HUES6 (cell line): ENCODE results near the gene PHLPP2.
"Not testable (repeated sequence)": the region's sequence is repeated elsewhere in the genome, so short reads cannot be mapped to it uniquely, and the experiment has no call there.

ENCODE experiments used
- H3K27ac ChIP-seq: 2 replicates; pipeline ENCODE4 v1.7.0; 2013; ENCODE audit warnings: low read depth, mild to moderate bottlenecking, low read length, inconsistent platforms
- H3K27me3 ChIP-seq: 2 replicates; pipeline ENCODE4 v1.6.1; 2013; ENCODE audit warnings: low read length; ENCODE audit not compliant: control insufficient read depth, insufficient read depth
- H3K36me3 ChIP-seq: 2 replicates; pipeline ENCODE4 v1.6.1; 2013; ENCODE audit warnings: low read length; ENCODE audit not compliant: control insufficient read depth, insufficient read depth
- H3K4me1 ChIP-seq: 2 replicates; pipeline ENCODE4 v1.6.1; 2013; ENCODE audit warnings: low read length; ENCODE audit not compliant: control insufficient read depth, insufficient read depth
- H3K4me3 ChIP-seq: 2 replicates; pipeline ENCODE4 v1.5.1; 2013; ENCODE audit warnings: low read depth, low read length
- H3K9ac ChIP-seq: one replicate; pipeline ENCODE4 v1.6.1; 2013; ENCODE audit warnings: mild to moderate bottlenecking, low read length
- H3K9me3 ChIP-seq: 2 replicates; pipeline ENCODE4 v1.6.1; 2013; ENCODE audit warnings: low read depth, low read length; ENCODE audit not compliant: control insufficient read depth, insufficient read depth

PHLPP2 gene

GRCh38 chr16:71623597-71623996, 100.9 kb downstream of the PHLPP2 start:
- H3K27ac ChIP-seq = no peak overlapping the region
- no peak overlapping the region for H3K9ac ChIP-seq
- H3K4me3 ChIP-seq = no peak overlapping the region
- H3K9me3 ChIP-seq = no peaks in the 10 kb centered on the region
- no peaks in the 10 kb centered on the region for H3K36me3 ChIP-seq
- peaks cover 47% of the 10 kb centered on the region; the same call in 1 of the 2 replicates for H3K27me3 ChIP-seq
- peaks cover 8% of the 10 kb centered on the region for H3K4me1 ChIP-seq

GRCh38 chr16:71622088-71622487, 102.4 kb downstream of the PHLPP2 start:
- Histone ChIP-seq H3K9ac (no peak overlapping the region), H3K27ac (no peak overlapping the region)

GRCh38 chr16:71618429-71618828, 106.1 kb downstream of the PHLPP2 start:
- Histone ChIP-seq H3K4me3 (no peak overlapping the region), H3K27ac (no peak overlapping the region), H3K4me1 (no peaks in the 10 kb centered on the region), H3K36me3 (no peaks in the 10 kb centered on the region), H3K9ac (no peak overlapping the region), H3K9me3 (no peaks in the 10 kb centered on the region), H3K27me3 (peaks cover under 1% of the 10 kb centered on the region; the same call in 1 of the 2 replicates)

More at GRCh38 chr16:71622088-71622487, 102.4 kb downstream of the PHLPP2 start:
- Histone ChIP-seq H3K4me3 (no peak overlapping the region), H3K9me3 (no peaks in the 10 kb centered on the region), H3K36me3 (no peaks in the 10 kb centered on the region), H3K4me1 (peaks cover 3% of the 10 kb centered on the region; the same call in 1 of the 2 replicates), H3K27me3 (peaks cover 36% of the 10 kb centered on the region; the same call in 1 of the 2 replicates)

- not testable (repeated sequence) for H3K4me3 ChIP-seq, H3K9me3 ChIP-seq, H3K9ac ChIP-seq, H3K27ac ChIP-seq, H3K27me3 ChIP-seq, H3K36me3 ChIP-seq, H3K4me1 ChIP-seq
Measured at GRCh38 chr16:71614956-71615355, 109.5 kb downstream of the PHLPP2 start.

- Histone ChIP-seq H3K4me3 (peak overlapping the region; percentile 15; the same call in 1 of the 2 replicates), H3K9ac (no peak overlapping the region), H3K9me3 (no peaks in the 10 kb centered on the region)
Measured at GRCh38 chr16:71610936-71611871, 113.3 kb downstream of the PHLPP2 start.

GRCh38 chr16:71610447-71610846, 114.1 kb downstream of the PHLPP2 start:
- no peaks in the 10 kb centered on the region for H3K9me3 ChIP-seq
- peaks cover 3% of the 10 kb centered on the region; the same call in 1 of the 2 replicates for H3K4me1 ChIP-seq
- H3K9ac ChIP-seq = no peak overlapping the region
- no peaks in the 10 kb centered on the region for H3K36me3 ChIP-seq
- no peak overlapping the region for H3K4me3 ChIP-seq
- no peak overlapping the region for H3K27ac ChIP-seq
- H3K27me3 ChIP-seq = no peaks in the 10 kb centered on the region

More at GRCh38 chr16:71610936-71611871, 113.3 kb downstream of the PHLPP2 start:
- peaks cover 3% of the 10 kb centered on the region; the same call in 1 of the 2 replicates for H3K4me1 ChIP-seq
- no peak overlapping the region for H3K27ac ChIP-seq
- no peaks in the 10 kb centered on the region for H3K36me3 ChIP-seq
- H3K27me3 ChIP-seq = no peaks in the 10 kb centered on the region

- Histone ChIP-seq H3K4me1 (peaks cover 3% of the 10 kb centered on the region; the same call in 1 of the 2 replicates), H3K27me3 (no peaks in the 10 kb centered on the region), H3K9ac (no peak overlapping the region), H3K36me3 (no peaks in the 10 kb centered on the region), H3K27ac (no peak overlapping the region), H3K4me3 (no peak overlapping the region), H3K9me3 (no peaks in the 10 kb centered on the region)
Measured at GRCh38 chr16:71609066-71609465, 115.4 kb downstream of the PHLPP2 start.

GRCh38 chr16:71600822-71601221, 123.7 kb downstream of the PHLPP2 start:
- Histone ChIP-seq H3K4me3 (no peak overlapping the region), H3K9me3 (no peaks in the 10 kb centered on the region), H3K27ac (no peak overlapping the region), H3K9ac (no peak overlapping the region), H3K36me3 (no peaks in the 10 kb centered on the region), H3K27me3 (no peaks in the 10 kb centered on the region), H3K4me1 (no peaks in the 10 kb centered on the region)

- not testable (repeated sequence) for H3K4me3 ChIP-seq, H3K9me3 ChIP-seq, H3K27me3 ChIP-seq, H3K36me3 ChIP-seq, H3K4me1 ChIP-seq, H3K27ac ChIP-seq, H3K9ac ChIP-seq
Measured at GRCh38 chr16:71598426-71598825, 126.1 kb downstream of the PHLPP2 start.

GRCh38 chr16:71595340-71595826, 129.1 kb downstream of the PHLPP2 start:
- H3K4me3 ChIP-seq, H3K9ac ChIP-seq, H3K27me3 ChIP-seq, H3K27ac ChIP-seq, H3K9me3 ChIP-seq, H3K36me3 ChIP-seq, H3K4me1 ChIP-seq: not testable (repeated sequence)
